Mesothelial cell of epicardium (in vitro differentiated cells): Measurements from ENCODE around the gene KCNQ5. TPM values are rescaled to one million over a fixed set of nuclear protein-coding genes. Genes with fewer than 3 reads are reported as not detected.
A peak's percentile ranks its signal among the peaks of the same experiment; 100 is the strongest.

Experiments
- DNase-seq, 2 experiments: peaks; one replicate each; pipeline ENCODE4 v3.0.0; 2021; ENCODE audit warnings: low spot score in 2 of 2; ENCODE audit not compliant: unreplicated experiment in 2 of 2
- H3K27ac Mint-ChIP-seq: 2 replicates; pipeline ENCODE4 v1.8.0; 2021; ENCODE audit warnings: mixed read lengths
- H3K27me3 Mint-ChIP-seq: 2 replicates; pipeline ENCODE4 v1.8.0; 2021; ENCODE audit warnings: low read depth, mixed read lengths
- H3K36me3 Mint-ChIP-seq: 2 replicates; pipeline ENCODE4 v1.8.0; 2021; ENCODE audit warnings: mixed read lengths
- H3K4me1 Mint-ChIP-seq: 2 replicates; pipeline ENCODE4 v1.8.0; 2021; ENCODE audit warnings: mixed read lengths
- H3K4me3 Mint-ChIP-seq: 2 replicates; pipeline ENCODE4 v1.8.0; 2021; ENCODE audit warnings: mild to moderate bottlenecking, moderate library complexity, mixed read lengths
- H3K9me3 Mint-ChIP-seq: 2 replicates; pipeline ENCODE4 v1.8.0; 2021; ENCODE audit warnings: mixed read lengths
- CTCF ChIP-seq: fragments of 200-600 bp; sonication (generic); IDR thresholded peaks from one replicate; pipeline ENCODE4 v1.5.0; 2021; ENCODE audit warnings: antibody characterized with exemption; ENCODE audit not compliant: unreplicated experiment
- total RNA-seq: library from RNA; stranded (reverse); gene quantifications from 3 replicates; pipeline ENCODE4 v1.2.1, GENCODE V29; 2021

The KCNQ5 gene
- total RNA-seq, 1 donor from 2014 or later = 4.8 TPM

DNA sequence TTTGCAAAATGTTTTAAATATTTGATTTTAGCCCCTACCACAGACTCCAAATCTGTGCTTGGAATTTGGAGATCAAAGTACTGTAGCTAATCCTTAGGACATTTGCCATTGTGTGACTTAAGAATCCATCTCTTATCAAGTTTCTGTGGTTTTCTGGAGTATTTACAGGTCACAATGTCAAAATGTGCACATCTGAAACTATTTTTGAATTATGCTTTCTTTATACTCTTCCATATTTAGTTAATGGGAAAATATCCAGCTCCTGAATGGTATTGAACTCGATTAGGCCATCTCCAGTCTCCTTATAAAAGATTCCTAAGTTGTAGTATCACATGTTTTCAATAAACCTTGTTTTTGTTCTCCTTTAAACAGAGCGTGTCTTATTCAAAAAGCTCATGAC, 441.0 kb downstream of the KCNQ5 start:
- no peak for DNase-seq
- Mint-ChIP-seq H3K4me3 (no peak overlapping the region), H3K36me3 (peaks cover 9% of the 10 kb centered on the region), H3K9me3 (peaks cover 16% of the 10 kb centered on the region), H3K4me1 (peaks cover 28% of the 10 kb centered on the region), H3K27ac (peak overlapping the region; percentile 78), H3K27me3 (no peaks in the 10 kb centered on the region)
- no peak for TF ChIP-seq CTCF

- H3K27ac Mint-ChIP-seq = no peak overlapping the region
- H3K4me3 Mint-ChIP-seq = no peak overlapping the region
- TF ChIP-seq CTCF = no peak
- no peaks in the 10 kb centered on the region for H3K27me3 Mint-ChIP-seq
- H3K4me1 Mint-ChIP-seq = peaks cover 28% of the 10 kb centered on the region
- peaks cover 6% of the 10 kb centered on the region for H3K9me3 Mint-ChIP-seq
- no peak for DNase-seq
- H3K36me3 Mint-ChIP-seq = no peaks in the 10 kb centered on the region
Measured at GRCh38 chr6:73064266-73064665, 442.4 kb downstream of the KCNQ5 start.

DNA sequence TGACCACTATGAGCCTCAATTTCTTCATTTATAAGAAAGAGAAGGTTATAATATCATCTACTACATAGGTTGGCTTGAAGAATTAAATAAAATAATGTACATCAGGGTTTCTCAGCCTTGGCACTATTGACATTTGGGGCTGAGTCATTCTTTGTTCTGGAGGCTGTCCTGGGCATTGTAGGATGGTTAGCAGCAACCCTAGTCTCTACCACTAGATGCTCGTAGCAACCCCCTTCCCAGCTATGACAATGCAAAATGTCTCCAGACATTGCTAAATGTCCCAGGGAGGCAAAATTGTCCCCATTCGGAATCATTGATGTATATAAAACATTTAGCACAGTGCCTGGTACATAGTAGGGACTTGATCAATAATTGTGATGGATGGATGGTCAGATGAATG, 451.4 kb downstream of the KCNQ5 start:
- Mint-ChIP-seq H3K9me3 (no peaks in the 10 kb centered on the region), H3K27me3 (no peaks in the 10 kb centered on the region), H3K36me3 (no peaks in the 10 kb centered on the region), H3K27ac (no peak overlapping the region), H3K4me3 (no peak overlapping the region), H3K4me1 (peaks cover 7% of the 10 kb centered on the region)
- TF ChIP-seq CTCF = no peak
- DNase-seq = no peak

DNA sequence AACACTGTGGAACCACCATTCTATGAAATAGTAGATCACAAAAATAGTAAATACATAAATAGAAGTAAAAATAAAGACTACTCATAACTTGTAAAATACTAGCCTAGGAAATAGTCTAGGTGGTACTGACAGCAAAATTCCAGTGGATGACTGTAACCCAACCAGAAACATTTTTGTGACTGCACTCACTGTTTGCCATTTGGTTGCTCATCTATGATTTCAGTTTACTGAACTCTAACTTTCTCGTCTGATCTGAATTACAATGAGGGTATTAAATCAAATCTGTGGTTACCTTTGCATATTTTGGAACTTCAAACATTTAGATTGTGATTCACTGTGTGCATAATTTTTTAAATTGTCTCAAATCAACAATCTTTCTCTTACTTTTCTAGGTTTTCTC, 452.3 kb downstream of the KCNQ5 start:
- H3K27me3 Mint-ChIP-seq = no peaks in the 10 kb centered on the region
- no peaks in the 10 kb centered on the region for H3K36me3 Mint-ChIP-seq
- DNase-seq = no peak
- H3K4me3 Mint-ChIP-seq = no peak overlapping the region
- no peaks in the 10 kb centered on the region for H3K9me3 Mint-ChIP-seq
- no peak for TF ChIP-seq CTCF
- H3K4me1 Mint-ChIP-seq = peaks cover 7% of the 10 kb centered on the region
- H3K27ac Mint-ChIP-seq = no peak overlapping the region

DNA sequence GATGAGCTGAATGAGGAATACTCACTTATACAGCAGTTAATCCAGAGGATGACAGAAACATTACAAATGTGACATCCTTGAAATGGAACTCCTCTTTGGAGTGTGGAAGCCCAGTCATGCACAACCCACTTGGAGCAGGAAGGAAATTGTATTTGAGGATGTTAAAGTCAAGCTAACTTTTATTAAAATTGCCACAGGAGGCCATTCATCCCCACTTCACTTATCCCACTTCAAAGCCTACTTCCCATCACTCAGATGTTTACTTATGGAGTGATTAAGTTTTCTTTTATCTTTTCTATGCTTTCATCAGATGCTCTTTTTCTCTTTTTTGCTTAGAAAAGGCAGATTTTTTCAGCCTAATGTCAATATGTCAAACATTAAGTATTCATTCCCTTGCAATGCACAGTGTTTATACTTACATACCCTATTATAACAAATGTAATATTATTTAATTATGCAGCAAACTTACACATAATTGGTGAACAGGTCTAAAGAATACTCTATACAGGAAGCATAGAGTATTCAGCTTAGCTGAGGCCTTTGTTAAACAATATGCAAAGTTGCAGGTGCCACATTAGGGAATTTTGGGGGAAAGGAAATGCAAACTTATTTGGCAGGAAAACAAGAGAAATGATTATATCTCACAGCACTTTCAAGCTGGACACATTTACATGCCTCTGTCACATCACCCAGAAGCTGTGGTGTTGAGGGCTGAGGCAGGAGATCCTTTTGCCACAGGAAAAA, 454.5 kb downstream of the KCNQ5 start:
- H3K36me3 Mint-ChIP-seq = no peaks in the 10 kb centered on the region
- H3K9me3 Mint-ChIP-seq = no peaks in the 10 kb centered on the region
- H3K27ac Mint-ChIP-seq = no peak overlapping the region
- peaks cover 16% of the 10 kb centered on the region for H3K4me1 Mint-ChIP-seq
- TF ChIP-seq CTCF = no peak
- no peak for DNase-seq
- no peak overlapping the region for H3K4me3 Mint-ChIP-seq
- H3K27me3 Mint-ChIP-seq = no peaks in the 10 kb centered on the region
